Measurements from ENCODE around the gene SIL1.
A peak's percentile ranks its signal among the peaks of the same experiment; 100 is the strongest.
"Not testable (repeated sequence)": the region's sequence is repeated elsewhere in the genome, so short reads cannot be mapped to it uniquely, and the experiment has no call there.

The SIL1 gene

DNA sequence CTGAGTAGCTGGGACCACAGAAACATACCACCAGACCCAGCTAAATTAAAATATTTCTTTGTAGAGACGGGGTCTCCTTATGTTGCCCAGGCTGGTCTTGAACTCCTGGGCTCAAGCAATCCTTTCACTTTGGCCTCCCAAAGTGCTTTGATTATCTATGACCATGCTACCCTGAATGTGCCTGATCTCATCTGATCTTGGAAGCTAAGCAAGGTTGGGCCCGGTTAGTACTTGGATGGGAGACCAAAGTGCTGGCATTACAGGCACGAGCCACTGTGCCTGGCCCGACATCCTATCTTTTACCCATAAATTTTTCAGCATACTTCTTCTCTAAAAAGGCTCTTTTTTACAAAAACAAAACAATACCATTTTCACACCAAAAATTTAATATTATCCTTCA, 186.0 kb downstream of the SIL1 start:
- no peaks in the 10 kb centered on the region for H3F3A ChIP-seq (ENCODE audit: insufficient read depth, low read length)
- no peaks in the 10 kb centered on the region for H3K79me2 ChIP-seq (ENCODE audit: insufficient read depth, low read length)
- H3K9me2 ChIP-seq (ENCODE audit: low read depth, low read length), result no peaks in the 10 kb centered on the region
- no peak overlapping the region for H2AFZ ChIP-seq (ENCODE audit: low read length)
- H3K9me3 ChIP-seq (ENCODE audit: low read length), result no peaks in the 10 kb centered on the region
- TF ChIP-seq, protein P1, sequence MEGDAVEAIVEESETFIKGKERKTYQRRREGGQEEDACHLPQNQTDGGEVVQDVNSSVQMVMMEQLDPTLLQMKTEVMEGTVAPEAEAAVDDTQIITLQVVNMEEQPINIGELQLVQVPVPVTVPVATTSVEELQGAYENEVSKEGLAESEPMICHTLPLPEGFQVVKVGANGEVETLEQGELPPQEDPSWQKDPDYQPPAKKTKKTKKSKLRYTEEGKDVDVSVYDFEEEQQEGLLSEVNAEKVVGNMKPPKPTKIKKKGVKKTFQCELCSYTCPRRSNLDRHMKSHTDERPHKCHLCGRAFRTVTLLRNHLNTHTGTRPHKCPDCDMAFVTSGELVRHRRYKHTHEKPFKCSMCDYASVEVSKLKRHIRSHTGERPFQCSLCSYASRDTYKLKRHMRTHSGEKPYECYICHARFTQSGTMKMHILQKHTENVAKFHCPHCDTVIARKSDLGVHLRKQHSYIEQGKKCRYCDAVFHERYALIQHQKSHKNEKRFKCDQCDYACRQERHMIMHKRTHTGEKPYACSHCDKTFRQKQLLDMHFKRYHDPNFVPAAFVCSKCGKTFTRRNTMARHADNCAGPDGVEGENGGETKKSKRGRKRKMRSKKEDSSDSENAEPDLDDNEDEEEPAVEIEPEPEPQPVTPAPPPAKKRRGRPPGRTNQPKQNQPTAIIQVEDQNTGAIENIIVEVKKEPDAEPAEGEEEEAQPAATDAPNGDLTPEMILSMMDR (IDR thresholded peaks at IDR 0.05; ENCODE audit: low read length), result no peak
- no peak for TF ChIP-seq EZH2 (IDR thresholded peaks at IDR 0.05; ENCODE audit: borderline replicate concordance, low read length)
- H3K27ac ChIP-seq (ENCODE audit: low read depth, low read length, poor library complexity, severe bottlenecking), result no peak overlapping the region
- H3K4me2 ChIP-seq (ENCODE audit: low read length), result no peak overlapping the region
- no peaks in the 10 kb centered on the region for H3K4me1 ChIP-seq (ENCODE audit: insufficient read depth, low read length, severe bottlenecking)
- H4K20me1 ChIP-seq (ENCODE audit: insufficient read depth, low read length), result no peaks in the 10 kb centered on the region
- no peaks in the 10 kb centered on the region for H3K27me3 ChIP-seq (ENCODE audit: insufficient read depth, low read length)
- H3K4me3 ChIP-seq (ENCODE audit: low read depth, low read length, poor library complexity, severe bottlenecking), result no peak overlapping the region
- no peak overlapping the region for H3K9ac ChIP-seq (ENCODE audit: low read length)
- no peaks in the 10 kb centered on the region for H3K36me3 ChIP-seq (ENCODE audit: insufficient read depth, low read length)

GRCh38 chr5:139011156-139011555, 187.0 kb downstream of the SIL1 start:
- H3K27ac ChIP-seq (ENCODE audit: low read depth, low read length, poor library complexity, severe bottlenecking); H2AFZ ChIP-seq (ENCODE audit: low read length); H3K79me2 ChIP-seq (ENCODE audit: insufficient read depth, low read length); H3K9me2 ChIP-seq (ENCODE audit: low read depth, low read length); H3F3A ChIP-seq (ENCODE audit: insufficient read depth, low read length); H4K20me1 ChIP-seq (ENCODE audit: insufficient read depth, low read length); H3K36me3 ChIP-seq (ENCODE audit: insufficient read depth, low read length); H3K9me3 ChIP-seq (ENCODE audit: low read length); H3K27me3 ChIP-seq (ENCODE audit: insufficient read depth, low read length); H3K4me2 ChIP-seq (ENCODE audit: low read length); H3K4me1 ChIP-seq (ENCODE audit: insufficient read depth, low read length, severe bottlenecking); H3K9ac ChIP-seq (ENCODE audit: low read length): not testable (repeated sequence)
- peak overlapping the region; percentile 29 for H3K4me3 ChIP-seq (ENCODE audit: low read depth, low read length, poor library complexity, severe bottlenecking)

DNA sequence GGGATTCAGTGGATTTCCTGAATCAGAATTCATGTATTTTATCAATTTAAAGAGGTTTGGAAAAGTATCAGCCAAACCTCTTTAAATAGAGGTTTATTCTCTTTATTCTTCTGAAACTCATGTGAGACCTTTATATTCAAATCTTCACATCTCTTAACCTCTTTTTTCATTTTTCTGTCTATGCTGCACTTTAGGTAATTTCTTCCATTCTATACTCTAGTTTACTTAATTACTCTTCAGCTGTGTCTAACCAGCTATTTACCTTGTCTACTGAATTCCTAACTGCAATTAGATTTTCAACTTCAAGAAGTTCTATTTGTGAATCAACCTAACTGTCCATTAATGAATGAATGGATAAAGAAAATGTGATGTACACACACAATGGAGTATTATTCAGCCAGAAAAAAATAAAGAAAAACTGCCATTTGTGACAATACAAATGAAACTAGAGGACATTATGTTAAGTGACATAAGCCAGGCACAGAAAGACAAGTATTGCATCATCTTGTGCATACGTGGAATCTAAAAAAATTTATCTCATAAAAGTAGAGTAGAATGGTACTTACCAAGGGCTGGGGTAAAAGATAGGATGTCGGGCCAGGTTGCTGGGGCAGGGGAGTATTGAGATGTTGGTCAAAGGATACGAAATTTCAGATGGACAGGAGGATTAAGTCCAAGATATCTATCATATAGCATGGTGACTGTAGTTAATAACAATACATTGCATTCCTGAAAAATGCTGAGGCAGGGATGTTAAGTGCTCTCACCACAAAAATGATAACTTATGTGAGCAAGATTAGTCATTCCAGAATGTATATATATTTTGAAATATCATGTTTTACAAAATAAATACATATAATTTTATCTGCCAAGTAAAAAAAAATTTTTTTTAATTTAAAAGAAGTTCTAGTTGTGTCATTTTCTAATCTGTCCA, 193.5 kb downstream of the SIL1 start:
- Histone ChIP-seq H3K4me1 (ENCODE audit: insufficient read depth, low read length, severe bottlenecking) (no peaks in the 10 kb centered on the region), H2AFZ (ENCODE audit: low read length) (no peak overlapping the region), H3K27me3 (ENCODE audit: insufficient read depth, low read length) (no peaks in the 10 kb centered on the region), H3K4me3 (ENCODE audit: low read depth, low read length, poor library complexity, severe bottlenecking) (no peak overlapping the region), H3K9me3 (ENCODE audit: low read length) (no peaks in the 10 kb centered on the region; the same call in 1 of the 2 replicates), H3K4me2 (ENCODE audit: low read length) (no peak overlapping the region), H3K27ac (ENCODE audit: low read depth, low read length, poor library complexity, severe bottlenecking) (no peak overlapping the region), H3K79me2 (ENCODE audit: insufficient read depth, low read length) (no peaks in the 10 kb centered on the region), H3F3A (ENCODE audit: insufficient read depth, low read length) (no peaks in the 10 kb centered on the region), H3K36me3 (ENCODE audit: insufficient read depth, low read length) (no peaks in the 10 kb centered on the region), H3K9ac (ENCODE audit: low read length) (no peak overlapping the region), H3K9me2 (ENCODE audit: low read depth, low read length) (no peaks in the 10 kb centered on the region), H4K20me1 (ENCODE audit: insufficient read depth, low read length) (no peaks in the 10 kb centered on the region)
- TF ChIP-seq EZH2 (IDR thresholded peaks at IDR 0.05; ENCODE audit: borderline replicate concordance, low read length), result no peak

DNA sequence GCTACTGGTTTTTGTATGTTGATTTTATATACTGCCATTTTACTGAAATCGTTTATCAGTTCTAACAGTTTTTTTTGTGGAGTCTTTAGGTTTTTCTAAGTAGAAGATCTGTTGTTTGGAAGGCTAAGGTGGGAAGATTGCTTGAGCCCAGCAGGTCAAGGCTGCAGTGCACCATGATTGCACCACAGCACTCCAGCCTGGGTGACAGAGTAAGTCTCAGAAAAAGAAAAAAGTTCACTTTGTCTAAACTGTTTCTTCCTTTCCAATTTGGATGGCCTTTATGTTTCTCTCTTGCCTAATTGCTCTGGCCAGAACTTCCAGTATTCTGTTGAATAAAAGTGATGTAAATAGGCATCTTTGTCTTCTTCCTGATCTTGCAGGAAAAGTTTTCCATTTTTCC, 198.5 kb downstream of the SIL1 start:
- H3K79me2 ChIP-seq (ENCODE audit: insufficient read depth, low read length), result no peaks in the 10 kb centered on the region
- no peaks in the 10 kb centered on the region; the same call in 1 of the 2 replicates for H3K9me3 ChIP-seq (ENCODE audit: low read length)
- H3K4me1 ChIP-seq (ENCODE audit: insufficient read depth, low read length, severe bottlenecking), result no peaks in the 10 kb centered on the region
- H3K9ac ChIP-seq (ENCODE audit: low read length), result no peak overlapping the region
- no peak overlapping the region for H3K27ac ChIP-seq (ENCODE audit: low read depth, low read length, poor library complexity, severe bottlenecking)
- no peak overlapping the region for H3K4me2 ChIP-seq (ENCODE audit: low read length)
- no peaks in the 10 kb centered on the region for H4K20me1 ChIP-seq (ENCODE audit: insufficient read depth, low read length)
- H3K4me3 ChIP-seq (ENCODE audit: low read depth, low read length, poor library complexity, severe bottlenecking), result no peak overlapping the region
- H3K27me3 ChIP-seq (ENCODE audit: insufficient read depth, low read length), result no peaks in the 10 kb centered on the region
- no peak for TF ChIP-seq EZH2 (IDR thresholded peaks at IDR 0.05; ENCODE audit: borderline replicate concordance, low read length)
- TF ChIP-seq, protein P1 (IDR thresholded peaks at IDR 0.05; ENCODE audit: low read length), result no peak
- H3K9me2 ChIP-seq (ENCODE audit: low read depth, low read length), result no peaks in the 10 kb centered on the region
- H3F3A ChIP-seq (ENCODE audit: insufficient read depth, low read length), result no peaks in the 10 kb centered on the region
- H3K36me3 ChIP-seq (ENCODE audit: insufficient read depth, low read length), result no peaks in the 10 kb centered on the region
- H2AFZ ChIP-seq (ENCODE audit: low read length), result no peak overlapping the region

Data from OCI-LY1 (cell line).